CD4-positive, alpha-beta T cell treated with Interleukin-4 for 4 hours (primary cell): Measurements from ENCODE around the gene TFB1M.

Experiments used
- DNase-seq: peaks from one replicate; pipeline ENCODE4 v3.0.0-alpha.2; 2020

Gene TFB1M

DNA sequence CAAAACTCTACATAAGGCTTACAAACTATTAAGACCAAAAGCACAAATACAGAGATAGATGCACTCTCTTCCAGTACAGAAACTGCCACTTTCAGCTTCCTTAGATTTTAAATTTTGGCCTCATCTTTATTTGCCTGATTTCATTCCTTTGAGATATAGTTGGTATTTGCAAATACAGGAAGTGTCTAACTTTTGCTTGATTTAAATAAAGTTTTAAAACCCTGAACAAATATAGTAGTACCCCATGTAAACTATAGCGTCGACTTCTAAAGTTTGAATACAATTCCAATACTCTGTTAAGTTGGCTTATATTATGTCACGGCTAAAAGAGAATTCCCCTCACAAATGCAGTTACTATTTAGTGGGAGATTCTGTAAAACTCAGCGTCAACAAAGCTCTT is 51.6 kb downstream of the TFB1M start:
- no peak for DNase-seq

DNA sequence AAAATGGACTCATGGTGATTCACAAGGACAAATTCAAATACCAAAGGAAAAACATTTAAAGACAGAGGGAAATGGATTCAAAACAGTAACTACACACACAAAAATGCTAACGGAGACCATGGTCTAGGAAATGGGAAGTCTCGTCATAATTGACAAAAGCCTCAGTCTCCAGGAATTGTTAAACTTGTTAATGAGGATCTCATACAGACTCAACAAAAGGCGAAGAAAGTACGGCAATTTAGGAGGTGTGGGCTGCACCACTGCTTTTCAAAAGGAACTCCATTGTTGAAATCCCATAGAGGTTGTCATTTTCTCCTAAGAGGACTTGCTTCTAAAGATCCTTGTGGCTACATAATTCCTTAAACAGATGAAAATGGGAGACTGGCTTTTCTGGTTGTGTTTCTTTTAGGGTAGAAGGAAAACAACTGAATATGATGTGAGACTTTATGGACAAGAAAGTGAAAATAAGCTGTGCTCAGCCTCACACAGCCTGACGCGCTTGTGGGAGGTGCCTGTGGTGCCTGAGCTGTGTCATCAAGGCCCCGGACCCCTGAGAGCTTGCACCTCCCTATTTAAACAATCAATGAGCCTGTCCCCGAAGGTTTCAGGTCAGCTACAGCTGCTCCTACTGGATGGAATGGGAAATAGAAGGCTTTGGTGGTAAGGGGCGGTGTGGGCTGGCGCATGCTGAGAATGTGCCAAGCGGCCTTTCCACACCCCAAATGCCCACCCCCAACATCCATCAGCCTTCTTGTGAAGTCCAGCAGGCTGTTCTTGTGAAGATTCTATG is 53.0 kb downstream of the TFB1M start:
- no peak for DNase-seq

DNA sequence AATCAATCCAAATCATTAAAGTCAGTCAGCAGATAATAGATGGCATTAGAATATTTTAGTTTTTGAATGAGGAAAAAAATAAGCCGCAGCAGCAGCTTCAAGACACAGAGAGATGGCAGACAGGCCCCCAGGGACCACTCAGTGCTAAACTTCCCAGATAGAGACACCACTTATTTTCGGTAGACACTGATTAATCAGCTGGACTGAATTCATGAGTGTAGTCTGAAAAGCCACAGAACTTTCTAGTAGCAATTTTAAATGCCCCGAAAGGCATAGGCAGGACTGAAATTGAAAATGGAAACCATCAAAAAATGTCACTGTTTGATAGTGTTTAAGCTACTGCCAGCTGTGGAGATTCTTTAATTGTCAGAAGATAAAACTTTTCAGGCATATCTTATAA is 53.6 kb downstream of the TFB1M start:
- no peak for DNase-seq

DNA sequence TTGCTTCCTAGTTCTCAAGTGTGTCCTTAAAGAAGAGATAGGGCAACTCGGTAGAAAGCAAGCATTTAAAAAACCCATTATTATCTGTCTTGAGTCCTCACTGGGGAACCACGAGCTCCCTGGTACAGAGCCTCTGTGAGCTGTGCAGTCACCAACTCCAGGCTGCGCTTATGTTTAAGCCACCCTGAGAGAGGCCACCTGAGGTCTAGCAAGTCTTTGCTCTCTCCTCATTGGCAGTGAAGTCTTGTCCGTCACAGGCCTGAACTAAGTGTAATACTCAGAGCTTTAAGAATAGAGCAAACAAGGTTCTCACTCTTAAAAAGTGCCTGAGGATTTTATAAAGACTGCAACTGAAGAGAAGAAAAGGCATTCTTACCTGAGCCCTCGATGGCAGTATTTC is 54.4 kb downstream of the TFB1M start:
- DNase-seq: no peak

DNA sequence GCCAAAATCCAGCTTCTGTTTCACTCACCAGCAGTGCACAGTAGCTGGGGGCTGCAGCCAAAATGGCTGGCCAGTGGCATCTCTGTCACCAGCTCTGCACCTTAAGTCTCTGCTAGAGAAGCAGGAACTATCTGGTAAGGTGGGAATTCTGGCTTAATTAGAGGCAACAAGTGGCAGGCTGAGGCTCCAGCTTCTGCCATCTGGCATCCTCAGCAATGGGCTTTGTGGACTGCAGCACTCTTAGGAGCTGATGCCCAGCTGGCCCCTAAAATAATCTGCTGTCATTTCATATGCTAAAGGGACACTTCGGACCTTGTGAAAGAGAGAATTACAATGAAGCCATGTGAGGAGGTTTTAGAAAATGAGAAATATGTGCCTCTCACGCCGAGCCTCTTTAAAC is 55.1 kb downstream of the TFB1M start:
- no peak for DNase-seq

DNA sequence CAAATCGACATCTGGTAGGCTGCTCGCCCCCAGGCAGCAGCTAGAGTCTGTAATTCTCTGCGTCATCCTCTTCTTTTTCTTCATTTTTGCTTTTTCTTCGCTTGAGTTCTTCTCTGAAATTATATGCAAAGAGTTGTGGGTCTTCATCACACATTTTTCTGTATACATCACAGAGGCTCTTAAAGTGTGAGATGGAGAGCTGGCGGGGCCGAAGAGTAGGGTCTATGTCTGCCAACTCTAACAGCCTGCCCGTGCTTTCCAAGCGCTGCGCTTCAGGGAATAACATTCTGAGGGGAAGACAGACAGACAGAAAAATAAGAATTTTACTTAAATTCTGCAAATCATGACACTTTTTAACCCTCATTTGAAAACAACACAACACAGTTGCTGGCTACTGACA is 56.5 kb downstream of the TFB1M start:
- DNase-seq: no peak

DNA sequence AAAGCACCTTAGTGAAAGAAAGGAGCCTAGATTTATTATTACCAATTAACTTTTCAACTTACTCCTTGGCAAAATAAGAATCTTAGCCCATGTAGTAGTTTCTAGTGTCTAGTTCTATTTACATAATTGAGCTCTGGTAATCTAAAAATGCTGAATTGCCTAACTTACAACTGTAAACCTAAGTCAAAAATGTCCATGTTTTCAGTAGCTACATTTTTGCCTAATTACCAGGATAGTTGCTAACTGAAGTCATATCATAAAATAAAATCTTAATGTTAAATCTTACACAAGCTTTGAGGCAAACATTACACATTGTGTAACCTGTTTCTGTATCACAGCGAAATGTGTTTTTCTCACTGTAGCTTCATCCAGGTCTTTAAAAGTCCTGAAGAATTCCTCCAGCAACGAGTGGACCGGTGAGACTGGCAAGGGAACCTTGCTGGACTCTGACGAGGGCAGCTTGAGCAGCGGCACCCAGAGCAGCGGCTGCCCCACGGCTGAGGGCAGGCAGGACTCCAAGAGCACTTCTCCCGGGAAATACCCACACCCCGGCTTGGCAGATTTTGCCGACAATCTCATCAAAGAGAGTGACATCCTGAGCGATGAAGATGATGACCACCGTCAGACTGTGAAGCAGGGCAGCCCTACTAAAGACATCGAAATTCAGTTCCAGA is 58.0 kb downstream of the TFB1M start:
- no peak for DNase-seq

DNA sequence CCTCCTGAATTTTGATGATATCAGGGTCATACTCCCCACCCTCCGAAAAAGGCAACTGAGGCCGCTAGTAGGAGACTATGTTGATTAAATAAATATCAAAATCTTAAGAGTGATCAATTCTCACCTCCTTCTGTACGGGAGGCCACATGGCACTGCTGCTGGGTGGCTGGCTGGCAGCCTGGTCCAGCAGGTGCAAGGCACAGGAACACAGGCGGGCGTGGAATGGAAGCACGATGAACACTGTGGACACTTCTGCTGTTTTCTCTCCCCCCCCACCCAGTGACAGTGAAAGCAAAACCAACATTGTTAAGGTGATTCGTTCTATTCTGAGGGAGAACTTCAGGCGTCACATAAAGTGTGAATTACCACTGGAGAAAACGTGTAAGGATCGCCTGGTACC is 60.1 kb downstream of the TFB1M start:
- no peak for DNase-seq

DNA sequence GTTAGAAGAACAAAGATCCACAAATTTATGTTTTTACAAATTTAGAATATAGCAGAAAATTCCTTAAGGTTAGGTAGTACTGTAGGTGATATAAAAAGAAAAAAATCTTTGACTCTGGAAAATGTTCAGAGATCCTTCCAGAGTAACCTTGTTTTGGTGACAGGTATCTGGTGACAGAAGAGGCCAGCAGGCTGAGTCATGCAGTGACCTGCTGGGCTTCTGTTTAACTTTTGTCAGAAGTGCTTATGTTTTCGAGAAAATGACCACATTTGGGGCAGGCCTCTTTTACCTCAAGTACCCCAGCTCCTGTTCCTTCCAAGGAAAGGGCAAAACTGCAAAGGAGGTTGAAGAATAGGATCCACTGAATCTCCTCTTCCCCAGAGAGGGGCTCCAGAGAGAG is 60.9 kb downstream of the TFB1M start:
- DNase-seq: no peak

DNA sequence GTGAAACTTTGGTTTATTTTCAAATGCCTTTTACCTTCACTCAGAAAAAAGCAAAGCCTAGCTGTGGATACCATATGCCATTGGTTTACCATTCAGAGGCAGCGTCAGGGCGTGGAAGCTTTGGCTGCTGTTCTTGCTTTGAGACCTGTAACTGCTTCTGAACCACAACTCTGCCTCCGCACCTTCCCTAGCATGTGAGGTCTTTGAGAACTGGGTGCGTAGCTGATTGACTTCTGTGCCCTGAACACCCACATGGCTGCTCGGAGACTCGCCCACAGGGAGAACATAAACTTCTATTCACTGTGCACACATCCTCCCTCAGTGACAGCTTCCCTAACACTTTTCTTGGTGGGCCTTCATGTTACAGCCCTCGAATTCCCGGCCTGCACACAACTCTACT is 61.7 kb downstream of the TFB1M start:
- DNase-seq: no peak

DNA sequence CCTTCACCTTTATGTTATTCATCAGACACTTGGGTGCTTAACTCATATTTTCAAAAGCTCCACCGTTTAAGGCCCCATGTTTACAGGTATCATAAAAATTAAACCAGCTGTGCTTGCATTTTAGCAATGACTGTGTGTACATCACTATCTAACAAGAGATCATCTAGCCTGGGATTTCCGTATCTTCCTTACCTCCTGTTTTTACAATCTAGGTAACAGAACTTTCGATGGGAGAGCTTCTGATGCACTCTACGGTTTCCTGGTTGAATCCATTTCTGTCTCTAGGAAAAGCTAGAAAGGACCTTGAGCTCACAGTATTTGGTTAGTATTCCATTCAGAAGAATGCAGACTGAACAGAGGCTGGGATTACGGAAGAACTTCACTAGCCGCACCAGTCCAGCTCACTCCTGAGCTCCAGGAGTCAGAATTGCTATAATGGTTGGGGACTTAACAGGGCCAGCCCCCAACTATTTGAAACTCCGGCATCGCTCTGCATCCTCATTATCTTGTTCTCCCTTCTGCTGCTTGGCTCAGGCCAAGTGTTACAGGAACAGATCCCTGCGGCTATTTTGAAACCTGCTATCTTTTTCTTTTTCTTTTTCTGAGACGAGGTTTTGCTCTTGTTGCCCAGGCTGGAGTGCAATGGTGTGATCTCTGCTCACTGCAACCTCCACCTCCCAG is 63.4 kb downstream of the TFB1M start:
- DNase-seq: no peak

DNA sequence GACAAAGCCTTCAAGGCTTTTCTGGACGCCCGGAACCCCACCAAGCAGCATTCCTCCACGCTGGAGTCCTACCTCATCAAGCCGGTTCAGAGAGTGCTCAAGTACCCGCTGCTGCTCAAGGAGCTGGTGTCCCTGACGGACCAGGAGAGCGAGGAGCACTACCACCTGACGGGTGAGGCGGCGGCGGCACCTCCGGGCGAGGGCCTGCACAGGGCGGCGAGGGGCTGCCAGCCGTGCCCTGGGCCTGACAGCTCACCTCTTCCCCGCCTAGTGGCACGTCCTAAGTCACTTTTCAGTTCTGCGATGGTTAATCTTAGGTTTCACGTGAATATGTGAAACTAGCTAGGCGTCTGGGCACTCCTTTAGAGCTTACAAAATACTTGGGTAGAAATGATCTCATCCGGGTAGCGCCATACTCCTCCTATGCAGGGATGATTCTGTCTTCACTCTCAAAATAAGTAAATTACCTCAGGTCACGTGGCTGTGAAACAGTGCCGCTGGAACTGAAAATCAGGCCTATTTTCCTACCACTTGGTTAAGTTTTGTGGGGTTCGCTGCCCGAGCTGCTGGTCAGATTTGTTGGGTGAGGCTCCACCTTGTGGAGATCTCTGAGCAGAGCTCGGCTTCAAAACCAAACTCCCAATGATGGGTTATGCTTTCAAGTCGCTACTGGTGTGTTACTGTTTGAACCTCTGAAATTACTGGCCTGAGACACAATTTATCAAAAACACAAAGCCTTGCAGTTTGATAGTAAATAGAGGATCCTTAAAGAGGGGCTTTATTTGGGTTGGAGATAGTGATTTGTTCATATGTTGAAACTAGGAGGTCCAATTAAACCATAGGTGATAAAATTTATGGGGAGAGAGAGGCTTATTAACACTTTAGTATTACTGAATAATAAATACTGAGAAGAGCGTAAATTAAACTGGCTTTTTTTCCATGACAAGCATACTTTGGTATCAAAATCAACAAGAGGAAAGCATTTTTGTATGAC is 66.0 kb downstream of the TFB1M start:
- peak; percentile 21 for DNase-seq

DNA sequence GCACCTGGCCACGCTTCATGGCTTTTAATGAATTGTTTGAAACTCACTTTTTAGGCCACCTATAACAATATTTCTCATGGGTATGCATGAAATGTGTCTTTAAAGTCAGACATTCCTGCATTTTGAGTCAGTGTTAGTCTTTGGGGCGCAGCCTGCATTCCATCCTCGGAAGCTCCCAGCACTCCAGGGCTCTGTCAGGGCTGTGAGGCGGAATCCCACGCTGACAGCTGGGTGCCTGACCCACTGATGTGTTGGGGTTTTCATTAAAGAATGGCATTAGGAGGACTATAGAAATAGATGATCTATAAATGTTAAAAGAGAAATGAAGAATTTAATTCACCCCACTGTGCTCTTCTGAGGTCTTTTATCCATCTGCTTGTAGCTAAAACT is 66.7 kb downstream of the TFB1M start:
- DNase-seq: no peak

DNA sequence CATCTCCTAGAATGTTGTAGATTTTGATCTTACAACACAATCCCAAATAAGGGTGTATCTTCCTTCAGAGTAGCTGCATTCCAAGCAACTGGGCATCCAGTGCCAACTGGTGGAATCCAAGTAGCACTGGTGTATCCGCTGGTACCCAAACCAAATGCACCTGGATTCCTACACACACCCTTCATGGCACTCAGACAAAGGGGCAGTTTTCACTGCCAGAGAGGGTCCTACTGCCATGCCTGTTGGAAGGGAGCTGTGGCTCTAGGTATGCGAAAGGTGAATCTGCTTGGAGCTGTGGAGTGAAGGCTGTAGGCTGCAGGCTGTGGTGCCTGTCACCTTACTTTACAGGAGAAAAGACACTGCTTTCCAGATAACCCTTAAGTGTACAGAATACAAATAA is 67.5 kb downstream of the TFB1M start:
- DNase-seq: no peak

DNA sequence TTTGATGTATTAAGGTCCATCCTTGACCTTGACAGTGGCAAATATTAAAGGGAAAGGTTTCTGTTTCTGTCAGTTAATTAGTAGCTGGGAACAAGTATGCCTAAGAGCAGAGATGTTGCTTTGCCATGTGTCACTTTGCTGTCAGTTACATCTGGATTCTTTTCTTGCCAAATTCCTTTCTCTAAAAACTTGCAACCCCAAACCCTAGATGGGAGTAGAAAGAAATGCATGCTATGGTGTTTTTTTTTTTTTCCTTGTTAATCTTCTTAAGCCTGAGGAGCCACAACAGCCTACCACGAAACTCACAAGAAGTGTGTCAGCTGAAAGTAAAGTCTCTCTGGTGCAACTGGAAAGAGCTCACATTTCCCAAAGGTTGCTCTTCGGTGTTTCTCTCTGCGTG is 68.5 kb downstream of the TFB1M start:
- DNase-seq: no peak

DNA sequence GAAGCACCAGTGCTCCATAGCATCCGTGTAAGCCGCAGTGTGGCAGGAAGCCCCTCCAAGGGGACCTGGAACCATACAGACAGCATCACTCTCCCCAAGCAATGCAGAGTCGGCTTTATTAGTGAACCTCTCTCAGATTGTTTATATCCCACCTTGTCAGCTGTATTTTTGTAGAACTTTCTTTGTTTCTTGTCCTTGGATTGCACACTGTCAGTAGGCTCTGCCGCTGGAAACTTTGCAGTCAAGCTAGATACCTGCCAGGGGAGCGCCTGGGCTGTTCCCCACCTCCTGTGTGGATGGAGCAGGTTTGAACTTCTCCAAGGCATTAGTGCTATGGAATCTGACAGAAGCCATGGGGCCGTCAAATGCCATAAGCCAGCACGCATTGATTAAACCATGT is 69.1 kb downstream of the TFB1M start:
- no peak for DNase-seq

DNA sequence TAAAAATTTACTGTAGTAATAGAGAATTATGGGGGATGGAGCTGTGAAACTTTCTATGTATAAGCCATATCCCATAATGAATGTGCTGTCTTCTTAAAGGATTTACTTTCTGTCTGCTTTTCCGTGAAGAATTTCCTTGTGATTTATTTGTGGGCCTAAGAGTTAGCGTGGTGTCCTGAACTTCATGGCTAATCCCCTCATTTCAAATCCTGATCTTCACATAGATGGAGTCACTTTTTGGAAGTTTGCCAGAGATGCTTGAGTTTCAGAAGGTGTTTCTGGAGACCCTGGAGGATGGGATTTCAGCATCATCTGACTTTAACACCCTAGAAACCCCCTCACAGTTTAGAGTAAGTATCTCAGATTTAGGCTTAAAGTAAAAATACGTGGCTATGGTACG is 69.8 kb downstream of the TFB1M start:
- DNase-seq: no peak

DNA sequence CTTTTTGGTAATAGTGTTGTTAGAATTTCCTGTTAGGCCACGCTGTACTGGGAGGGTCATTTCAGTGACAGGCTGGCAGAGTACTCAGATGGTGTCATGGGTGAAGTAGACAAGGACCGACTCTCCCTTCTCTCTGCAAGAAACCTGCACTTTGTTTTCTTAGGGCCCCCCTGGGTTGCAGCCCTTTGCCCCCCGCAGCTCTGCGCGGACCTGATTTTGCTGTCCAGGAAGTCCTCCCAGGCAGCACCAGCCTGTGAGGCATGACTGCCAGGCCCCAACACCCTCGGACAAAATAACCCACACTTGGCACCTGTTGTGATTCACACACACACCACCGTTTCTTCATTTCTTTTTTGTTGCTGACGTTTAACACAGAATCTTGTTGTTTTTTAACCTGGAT is 72.3 kb downstream of the TFB1M start:
- no peak for DNase-seq

DNA sequence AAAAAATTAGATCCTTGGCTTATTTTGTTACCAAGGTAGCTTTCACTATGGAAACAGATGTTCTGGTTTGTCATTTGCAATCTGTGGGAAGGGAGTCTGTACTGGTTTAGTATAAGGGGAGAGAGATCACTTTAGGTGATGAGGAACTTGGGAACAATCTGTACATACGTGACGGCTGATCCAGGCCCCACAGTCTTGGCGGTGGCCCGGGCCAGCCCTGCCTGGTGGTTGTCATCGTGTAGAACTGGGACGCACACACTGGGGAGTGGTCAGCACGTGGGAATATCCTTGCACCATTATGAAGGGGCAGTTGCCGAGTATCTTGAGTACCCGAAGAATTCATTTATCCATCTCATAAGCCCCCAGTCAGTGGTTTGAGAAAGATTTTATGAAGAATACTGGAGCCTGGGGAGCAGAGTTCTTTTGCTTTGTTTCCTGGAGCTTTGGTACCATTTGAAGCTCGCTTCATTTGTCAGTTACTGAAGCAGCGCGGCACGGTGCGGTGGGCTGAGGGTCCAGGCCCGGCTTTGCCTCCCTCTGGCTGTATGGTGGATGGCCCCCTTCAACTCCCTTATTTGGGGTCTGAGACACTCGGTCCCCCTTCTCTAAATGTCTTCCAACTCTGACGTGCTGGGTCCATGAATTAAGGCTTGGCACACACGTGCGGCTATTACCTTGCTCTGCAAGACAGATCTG is 73.2 kb downstream of the TFB1M start:
- no peak for DNase-seq

DNA sequence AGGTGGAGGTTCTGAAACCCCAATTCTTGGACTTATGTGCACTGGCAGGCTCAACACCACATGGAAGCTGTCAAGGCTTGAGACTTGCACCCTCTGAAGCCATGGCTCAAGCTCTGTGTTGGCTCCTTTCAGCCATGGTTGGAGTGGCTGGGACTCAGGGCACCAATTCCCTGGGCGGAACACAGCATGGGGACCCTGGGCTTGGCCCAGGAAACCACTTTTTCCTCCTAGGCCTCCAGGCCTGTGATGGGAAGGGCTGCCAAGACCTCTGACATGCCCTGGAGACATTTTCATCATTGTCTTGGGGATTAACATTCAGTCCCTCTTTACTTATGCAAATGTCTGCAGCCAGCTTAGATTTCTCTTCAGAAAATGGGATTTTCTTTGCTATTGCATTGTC is 76.7 kb downstream of the TFB1M start:
- DNase-seq: no peak

DNA sequence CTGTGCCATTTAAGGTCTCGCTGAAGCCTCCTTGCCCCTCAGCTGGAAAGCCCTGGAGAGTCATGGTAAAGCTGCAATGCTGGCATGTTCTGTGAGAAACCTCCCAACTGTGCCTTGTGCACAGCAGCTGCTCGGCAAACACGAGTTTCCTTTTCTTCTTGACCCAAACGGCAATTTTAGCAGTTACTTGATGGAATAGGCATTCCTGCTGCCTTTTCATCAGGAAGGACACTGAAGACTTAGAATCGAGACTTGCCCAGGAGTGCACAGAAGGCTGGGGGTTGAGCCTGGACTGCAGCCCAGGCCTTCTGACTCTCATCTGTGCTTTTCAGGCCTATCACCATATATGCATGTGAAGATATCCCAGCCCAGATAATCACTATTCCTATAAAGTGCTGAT is 79.2 kb downstream of the TFB1M start:
- DNase-seq: no peak

DNA sequence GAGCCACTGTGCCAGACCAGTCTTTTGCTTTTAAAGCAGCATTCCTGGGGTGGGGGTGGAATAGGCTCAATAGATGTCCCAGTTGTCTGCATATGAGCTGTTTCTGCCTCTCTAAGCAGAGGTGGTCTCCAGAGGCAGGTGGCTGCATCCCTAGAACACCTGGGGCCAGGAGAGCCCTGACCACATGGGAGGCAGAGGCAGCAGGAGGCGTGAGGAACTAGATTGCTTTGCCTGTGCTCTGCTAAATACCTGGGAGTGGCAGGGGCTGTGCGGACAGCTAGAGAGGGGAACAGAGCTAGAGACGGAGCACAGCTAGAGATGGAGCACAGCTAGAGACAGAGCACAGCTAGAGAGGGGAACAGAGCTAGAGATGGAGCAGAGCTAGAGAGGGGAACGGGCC is 79.6 kb downstream of the TFB1M start:
- DNase-seq: no peak
